Ammon's horn (tissue), 1 donor: Measurements from ENCODE around the gene SUSD4.

Experiments used
- DNase-seq: peaks from one replicate; pipeline ENCODE4 v3.0.0-alpha.2; 2016; ENCODE audit warnings: low spot score

The SUSD4 gene

DNA sequence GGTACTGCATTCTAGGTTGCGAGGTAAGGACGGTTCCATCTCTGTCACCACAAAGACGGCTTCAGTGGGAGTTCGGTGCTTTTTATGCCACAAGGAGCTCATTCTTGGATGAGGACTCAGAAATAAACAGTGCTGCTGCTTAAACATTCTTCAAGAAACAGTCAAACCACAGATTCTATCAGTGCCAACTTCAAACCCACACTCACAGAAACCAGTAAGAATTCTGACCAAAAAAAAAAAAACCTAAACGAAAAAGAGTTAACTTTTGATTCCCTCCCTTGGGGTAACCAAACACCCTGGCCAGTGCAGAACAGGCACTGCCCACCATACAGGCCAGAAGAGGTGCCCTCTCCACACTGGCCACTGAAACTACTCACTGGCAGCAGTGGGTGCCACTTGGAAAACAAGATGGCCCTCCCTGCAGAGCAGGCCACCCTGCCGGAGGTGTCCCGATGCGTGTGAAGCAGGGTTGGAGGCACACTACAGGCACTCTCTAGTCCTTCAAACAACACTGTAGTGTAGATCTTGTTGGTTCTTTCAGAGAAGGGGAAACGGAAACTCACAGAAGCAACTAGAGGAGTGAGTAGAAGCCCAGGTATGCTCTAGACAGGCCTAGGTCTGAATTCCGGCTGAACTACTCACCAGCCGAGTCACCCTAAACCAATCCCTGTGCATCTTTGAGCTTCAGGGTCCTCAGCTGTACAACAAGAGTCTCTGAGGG is 133.7 kb downstream of the SUSD4 start:
- no peak for DNase-seq

DNA sequence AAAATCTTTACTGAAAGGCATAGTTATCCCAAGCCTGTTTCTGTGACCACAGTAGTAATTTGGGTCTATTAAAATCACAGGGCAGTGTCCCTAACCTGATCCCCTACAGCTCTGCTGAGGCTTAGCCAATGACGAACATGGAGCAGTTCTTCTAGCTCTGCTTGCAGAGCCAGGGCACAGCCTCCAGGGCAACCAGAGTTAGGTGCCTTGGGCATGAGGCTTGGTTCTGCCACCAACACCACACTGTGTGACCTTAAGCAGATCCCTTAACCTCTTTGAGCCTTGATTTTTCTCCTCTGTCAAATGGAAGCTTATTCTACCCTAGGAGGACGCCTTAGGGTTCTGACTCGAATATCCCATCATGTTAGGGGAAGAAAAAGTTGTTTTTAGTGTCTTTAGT is 134.2 kb downstream of the SUSD4 start:
- no peak for DNase-seq

DNA sequence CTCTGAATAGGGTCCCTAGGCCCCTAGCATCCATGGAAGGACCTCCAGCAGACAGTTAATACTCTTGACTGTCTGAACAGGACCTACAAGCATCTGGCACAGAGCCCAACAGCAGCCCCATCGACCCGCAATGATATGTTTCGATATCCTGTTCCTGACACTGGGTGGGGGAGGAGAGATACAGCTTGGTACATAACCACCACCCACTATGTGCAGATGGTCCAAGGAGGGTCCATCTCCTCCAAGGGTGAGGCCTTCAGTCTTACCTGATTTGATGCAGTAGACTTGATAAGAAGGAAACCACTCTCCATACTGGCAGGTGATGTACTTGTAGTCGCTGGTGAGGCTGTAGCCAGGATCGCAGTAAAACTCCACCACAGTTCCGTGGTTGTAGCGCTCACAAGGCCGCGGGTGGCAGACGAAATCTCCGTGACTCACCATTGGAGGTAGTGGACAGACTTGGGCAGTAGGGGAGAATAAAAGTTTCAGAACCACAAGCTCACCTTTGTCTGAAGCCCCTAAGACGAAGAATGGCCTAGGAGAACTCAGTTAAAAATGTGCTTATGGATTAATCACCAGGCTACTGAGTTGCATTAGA is 134.9 kb downstream of the SUSD4 start:
- DNase-seq = no peak

DNA sequence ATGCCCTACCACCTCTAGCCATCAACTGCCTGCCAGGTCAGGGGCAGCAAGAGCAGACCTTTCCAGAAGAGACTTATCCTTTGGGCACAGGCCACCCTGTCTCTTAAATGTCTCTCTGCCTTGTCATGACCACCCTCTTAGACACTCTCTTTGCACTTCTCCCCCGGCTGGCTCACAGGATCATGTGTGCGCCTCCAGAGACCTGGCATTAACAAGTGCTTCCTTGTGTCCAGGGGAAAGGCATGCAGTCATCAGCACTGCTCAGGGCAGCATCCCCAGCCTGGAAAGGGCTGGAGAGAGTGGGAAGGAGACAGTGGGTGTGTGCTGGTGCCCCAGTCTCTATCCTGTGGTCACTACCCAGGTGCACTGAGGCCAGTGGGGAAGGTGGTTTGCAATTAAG is 135.8 kb downstream of the SUSD4 start:
- no peak for DNase-seq

DNA sequence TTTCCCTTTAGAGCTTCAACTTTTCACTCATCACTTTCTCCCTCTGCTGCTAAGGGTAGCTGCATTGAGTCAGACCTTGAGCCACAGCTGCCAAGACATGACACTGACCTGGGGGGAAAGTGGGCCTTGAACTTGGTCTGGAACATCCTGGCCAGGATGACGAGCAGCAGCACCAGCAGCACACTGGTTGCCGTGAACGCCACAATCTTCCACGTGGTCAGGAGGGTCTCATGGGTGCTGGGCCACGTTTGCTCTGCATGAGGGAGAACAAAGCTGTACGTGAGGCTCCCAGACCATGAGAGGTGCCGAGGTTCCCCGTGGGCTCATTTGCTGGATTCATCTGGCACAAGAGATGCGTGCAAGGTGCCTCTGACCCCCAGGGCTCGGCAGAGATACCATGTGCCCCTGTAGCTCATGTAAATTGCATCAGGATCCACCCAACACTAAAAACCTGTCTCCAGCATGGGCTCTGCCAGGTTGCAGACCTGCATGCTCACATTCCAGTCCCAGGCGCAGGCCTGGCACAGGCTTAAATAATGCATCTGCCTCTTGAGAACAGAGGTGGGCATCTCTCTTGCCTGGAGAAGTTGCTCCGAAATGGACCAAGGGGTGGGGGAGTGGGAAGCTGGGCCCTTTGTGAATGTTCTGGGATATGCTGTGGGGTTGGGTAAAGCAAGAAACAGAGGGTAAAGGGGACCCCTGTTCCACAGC is 136.3 kb downstream of the SUSD4 start:
- no peak for DNase-seq

DNA sequence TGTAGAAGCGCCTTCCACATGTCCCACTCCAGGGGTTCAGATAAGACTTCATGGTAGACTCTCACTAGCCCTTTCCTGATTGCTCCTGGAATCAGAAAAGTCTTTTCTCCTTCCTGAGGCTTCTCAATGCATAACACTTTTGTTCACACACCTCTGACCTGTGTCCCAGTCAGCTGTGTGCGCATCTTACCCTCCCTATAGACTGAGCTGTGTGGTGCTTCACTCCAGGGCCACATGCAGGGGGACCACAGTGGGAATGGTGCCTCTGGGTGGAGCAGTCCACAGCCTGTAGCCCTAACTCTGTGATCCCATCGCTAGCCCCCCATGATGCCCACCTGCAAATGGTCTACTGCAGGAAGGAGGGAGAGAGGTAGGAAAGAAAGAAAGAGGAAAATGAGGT is 136.9 kb downstream of the SUSD4 start:
- DNase-seq = no peak

DNA sequence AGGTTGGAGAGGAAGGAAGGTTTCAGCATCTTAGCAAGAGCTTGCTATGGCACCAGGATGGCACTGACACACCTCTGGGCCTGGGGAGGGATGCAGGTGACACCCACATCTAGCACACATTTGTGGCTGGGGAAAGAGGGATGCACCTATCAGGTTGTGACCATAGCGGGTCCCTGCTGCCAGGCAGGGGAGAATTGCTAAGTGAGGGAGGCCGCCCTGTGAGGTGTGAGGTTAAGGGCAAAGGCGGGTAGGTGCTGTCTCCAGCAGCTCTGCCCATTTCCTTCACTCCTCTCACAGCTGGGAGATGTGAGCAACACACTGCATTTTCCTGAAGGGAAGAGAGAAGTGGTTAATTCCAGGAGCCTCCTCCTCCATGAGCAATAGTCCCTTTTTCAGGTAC is 137.7 kb downstream of the SUSD4 start:
- DNase-seq = no peak

DNA sequence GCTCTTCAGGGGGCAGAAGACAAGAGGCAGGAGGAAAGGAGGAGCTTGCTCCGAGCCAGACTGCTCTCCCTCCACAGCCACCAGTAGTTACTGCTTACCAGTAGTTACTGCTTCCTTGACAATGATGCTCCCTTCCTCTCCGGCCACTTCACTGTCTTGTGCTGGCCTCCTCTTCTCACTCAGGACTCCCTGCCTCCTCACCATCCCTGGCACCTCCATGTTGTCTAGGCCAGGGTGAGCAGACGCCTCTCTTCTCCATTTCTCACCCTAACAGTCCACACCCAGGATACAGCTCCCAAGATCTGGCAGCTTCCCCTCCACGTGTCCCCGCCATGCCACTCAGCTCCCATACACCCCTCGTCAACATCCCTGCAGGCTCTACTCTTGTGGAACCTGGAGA is 138.5 kb downstream of the SUSD4 start:
- DNase-seq = no peak

DNA sequence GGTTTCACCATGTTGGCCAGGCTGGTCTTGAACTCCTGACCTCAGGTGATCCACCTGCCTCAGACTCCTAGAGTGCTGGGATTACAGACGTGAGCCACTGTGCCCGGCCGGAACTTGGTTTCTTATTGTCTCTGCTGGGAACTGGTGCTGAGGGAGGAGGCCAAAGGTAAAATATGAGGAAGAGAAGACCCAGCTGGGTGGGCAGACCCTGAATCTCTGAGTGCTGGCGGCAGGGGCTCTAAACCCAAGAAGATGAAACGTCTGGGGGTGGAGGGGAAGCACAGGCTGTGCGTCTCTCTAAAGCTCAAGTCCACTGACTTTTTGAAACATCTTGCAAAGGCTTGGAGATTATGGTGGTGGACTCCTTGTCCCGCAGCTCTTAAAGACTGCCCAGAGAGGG is 138.9 kb downstream of the SUSD4 start:
- DNase-seq = no peak

DNA sequence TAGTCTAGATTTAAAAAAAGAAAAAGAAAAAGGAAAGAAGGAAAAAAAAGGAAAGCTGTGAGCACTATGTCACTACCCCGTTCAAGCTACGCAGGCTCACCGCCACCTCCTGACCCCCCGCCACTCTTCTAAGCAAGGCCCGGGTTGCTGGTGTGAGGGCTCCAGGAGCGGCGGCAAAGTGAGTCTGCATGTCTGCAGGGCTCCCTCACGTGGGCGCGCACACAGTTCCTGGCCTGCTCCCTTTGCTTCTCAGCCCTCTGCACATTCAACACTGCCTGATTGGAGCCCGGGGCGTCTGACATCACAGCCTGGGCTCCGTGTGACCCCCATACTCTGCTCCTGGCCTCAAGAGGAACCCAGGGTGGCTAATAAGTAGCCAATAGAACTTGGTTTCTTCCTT is 139.5 kb downstream of the SUSD4 start:
- DNase-seq = peak; percentile 44

DNA sequence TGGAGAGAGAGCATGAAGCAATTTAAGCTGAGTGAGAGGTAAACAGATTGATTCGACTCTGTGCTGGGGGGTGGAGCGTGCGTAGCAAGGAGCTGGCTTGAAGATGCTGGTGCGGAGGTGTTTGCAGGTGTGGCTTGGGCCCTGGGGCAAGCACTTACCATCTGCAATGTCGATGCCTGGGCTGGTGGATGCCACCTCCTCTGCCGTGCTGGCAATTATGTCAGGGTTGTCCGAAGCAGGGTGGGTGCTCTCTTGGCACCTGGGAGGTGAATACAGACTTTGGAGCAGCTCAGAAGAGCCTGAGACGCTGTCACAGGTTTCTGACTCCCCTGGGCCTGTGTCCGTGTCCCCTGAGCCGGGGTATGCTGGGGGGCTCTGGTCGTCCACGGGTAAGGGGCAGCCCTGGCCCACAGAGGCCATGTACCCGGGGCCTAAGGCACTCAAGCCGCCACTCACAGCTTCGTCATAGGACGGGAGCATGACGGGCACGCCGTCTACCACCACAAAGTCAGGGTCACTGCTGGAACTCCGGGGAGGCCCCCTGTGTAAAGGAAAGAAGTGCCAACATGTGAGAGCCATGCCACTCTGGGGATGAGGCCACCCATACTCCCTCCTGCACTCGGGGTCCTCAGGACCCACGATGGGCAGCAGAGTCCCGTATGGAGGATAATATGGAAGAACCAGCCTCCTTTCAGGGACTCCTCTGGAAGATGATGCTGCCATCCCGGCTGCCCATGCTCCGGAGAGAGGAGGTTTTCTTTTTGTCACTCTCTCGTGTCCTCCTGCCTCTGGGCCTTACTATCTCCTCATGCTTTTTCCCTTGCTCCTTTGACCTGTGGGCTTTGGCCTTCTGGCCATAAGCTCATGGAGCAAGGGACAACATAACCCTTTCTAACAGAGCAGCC is 140.6 kb downstream of the SUSD4 start:
- DNase-seq = no peak

DNA sequence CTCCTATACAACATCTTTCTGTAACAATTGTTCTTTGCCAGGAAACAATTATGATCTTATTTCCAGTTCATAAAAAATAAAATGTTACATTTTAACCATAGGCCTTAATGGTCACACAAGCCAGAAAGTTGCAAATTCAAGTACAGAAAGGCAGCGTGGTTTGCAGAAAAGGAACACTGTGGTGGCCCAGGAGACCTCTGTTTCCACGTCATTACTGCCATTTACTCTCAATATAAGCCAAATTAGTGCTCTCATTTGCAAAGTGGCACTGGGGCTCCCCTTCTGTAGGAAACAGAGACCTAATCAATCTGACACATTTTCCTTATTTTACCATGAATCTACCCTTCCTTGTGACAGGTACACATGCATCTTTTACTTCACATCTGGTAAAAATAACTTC is 141.6 kb downstream of the SUSD4 start:
- no peak for DNase-seq

DNA sequence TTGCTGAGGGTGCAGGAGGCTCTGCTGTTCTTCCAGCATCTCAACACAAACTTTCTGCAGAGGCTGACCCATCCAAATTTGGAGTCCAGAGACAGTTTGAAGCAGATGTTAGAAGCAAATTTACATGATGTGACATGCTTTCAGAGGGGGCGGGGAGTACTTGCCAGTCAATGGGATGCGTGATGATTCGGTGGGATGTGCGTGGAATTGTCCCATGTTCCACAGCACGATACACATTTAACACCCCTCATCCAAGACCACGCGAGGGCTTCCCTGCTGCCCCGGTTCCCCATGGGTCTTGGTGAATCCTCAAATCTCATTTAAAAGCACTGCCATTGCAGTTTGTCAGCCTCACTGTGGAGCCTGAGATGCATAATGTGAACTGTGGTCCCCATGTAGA is 142.3 kb downstream of the SUSD4 start:
- DNase-seq = no peak

DNA sequence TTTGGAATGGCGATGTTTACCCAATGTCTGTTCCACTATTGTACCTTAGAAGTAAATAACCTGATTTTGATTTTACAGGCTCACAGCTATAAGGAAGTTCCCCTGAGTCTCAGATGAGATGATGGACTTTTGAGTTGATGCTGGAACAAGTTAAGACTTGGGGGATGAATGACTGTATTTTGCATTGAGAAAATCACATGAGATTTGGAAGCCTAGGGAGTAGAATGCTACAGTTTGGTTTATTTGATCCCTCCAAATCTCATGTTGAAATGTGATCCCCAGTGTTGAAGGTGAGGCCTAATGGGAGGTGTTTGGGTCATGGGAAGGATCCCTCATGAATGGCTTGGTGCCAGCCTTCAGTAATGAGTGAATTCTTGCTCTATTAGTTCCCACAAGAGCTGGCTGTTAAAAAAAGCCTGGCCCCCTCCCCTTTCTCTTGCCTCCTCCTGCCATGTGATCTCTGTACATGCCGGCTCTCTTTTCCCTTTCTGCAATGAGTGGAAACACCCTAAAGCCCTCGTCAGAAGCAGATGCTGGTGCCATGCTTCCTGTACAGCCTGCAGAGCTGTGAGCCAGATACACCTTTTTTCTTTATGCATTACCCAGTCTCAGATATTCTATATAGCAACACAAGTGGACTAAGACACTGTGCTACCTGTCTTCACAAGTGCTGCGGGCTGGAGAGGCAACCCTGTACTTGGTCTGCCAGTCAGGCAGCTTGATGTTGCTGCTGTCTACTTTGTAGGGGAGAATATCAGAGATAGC is 143.9 kb downstream of the SUSD4 start:
- DNase-seq = no peak

DNA sequence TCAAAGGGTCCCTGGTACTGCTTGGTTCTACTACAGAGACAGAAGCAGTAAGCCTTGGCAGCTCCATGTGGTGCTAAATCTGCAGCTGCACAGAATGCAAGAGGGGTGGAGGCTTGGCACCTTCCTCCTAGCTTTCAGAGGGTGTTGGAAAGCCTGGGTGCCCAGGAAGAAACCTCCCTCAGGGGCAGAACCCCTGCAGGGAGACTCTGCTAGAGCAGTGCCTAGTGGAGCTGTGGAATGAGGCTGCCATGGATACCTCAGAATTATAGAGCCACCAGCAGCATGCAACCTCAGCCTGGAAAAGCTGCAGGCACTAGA is 144.7 kb downstream of the SUSD4 start:
- no peak for DNase-seq

DNA sequence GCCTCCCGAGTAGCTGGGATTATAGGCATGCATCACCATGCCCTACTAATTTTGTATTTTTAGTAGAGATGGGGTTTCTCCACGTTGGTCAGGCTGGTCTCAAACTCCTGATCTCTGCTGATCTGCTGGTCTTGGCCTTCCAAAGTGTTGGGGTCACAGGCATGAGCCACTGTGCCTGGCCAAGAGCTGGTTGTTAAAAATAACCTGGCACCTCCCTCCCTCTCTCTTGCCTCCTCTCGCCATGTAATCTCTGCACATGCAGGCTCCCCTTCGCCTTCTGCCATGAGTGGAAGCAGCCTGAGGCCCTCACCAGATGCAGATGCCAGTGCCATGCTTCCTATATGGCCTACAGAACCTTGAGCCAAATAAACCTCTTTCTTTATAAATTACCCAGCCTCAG is 146.2 kb downstream of the SUSD4 start:
- DNase-seq = no peak

DNA sequence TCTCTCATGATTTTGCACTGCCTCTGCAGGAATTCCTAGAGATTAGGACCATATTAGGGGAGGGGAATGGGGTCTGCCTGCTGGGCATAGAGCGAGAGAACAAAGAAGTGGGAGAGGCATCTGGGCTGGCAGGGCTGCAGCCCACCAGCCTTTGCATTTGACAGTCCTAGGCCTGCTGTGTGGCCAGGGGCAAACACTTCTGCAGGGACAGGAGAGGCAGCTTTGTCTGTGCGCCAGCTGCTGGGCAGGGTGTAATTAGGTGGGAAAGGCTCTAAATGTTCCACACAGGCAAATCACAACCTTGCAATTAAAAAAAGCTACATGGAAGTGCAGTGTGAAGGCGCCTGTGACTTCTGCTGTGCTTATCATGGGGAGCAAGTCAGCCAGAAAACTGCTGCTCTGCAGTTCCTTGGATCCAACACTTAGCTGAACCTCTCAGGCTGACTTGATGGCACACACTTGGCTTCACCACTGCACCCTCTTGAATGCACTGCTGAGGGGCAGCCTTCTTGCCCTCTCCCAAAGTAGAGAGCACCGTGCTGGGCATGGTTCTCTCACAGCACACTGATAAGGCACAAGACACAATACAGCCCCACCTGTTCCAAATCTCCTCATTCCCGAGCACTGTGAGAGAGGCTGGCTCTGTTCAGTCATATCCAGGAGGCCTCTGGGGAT is 147.3 kb downstream of the SUSD4 start:
- DNase-seq = no peak

DNA sequence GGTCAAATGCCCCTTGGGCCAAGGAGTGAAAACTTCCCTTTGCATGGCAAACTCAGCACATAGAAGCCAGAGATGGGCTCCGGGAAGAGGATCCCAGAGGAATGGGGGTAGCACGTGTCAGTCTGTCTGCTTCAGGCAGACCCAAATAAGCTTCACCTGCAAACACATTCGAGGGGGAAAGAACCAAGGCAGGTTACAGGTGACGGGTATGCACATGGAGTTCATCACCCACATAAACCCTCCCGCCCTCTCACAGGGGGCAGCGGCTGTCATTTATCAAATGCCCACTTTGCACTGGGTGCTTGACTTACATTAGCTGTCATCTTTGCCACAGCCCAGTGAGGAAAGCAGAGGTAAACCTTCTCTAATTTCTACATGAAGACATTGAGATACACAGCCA is 147.9 kb downstream of the SUSD4 start:
- DNase-seq = no peak

DNA sequence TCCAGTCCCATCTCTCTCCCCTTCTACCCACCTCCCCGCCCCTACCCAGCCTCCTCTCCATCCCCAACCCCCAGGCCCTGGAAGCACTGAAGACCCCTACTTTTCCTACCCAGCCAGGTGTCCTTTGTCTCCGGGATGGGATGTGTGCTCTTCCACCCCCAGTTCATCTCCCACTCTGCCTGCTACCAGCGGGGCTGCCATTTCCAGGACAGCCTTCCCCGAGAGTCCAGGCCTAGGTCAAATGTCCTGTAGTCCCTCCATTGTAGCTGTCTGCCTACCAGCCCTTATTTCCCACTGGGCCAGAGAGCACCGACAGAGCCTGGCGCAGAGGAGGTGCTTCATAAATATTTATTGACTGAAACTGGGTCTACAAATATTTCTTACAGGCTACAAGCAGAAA is 148.9 kb downstream of the SUSD4 start:
- DNase-seq = no peak

DNA sequence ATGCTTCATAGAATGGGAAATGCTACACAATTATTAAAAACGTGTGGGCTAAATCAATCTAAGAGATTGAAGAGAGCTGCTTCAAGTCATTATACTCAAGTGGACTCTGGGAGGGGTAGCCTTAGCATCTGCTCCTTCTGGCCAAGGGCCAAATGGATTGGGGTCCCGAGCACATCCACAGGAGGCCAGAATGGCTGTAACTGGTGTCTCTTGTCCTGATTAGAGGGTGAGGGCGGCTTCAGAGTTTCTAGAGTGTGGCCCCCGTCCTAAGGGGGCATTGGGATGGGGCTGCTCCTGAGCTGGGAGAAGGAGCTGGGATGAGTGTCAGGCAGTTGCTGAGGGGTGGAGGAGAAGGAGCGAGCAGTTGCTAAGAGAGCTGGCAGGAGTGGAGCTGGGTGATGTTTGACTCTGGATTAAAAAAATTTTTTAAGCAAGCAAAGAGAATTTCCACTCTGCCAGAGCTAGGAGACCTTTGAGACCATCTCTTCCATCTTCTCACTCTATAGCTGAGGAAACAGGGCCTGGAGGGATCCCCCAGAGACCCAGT is 149.6 kb downstream of the SUSD4 start:
- DNase-seq = no peak

DNA sequence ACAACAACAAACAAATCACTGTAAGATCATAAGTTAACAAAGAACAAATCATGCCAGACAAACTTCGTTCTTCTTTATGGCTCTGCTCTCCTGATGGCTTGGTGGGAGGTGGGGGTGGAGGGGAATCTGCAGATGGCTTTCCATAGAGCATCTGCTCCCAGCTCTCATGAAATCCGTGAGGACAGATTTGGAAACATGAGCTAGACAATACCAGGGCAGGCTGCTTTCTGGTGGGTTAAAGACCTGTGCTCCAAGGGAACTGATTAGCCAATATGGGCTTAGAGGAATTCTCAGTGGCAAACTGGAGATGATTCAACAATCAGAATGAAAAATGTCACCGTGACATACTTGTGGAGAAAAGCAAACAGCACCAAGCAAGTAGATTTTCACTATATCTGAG is 151.5 kb downstream of the SUSD4 start:
- DNase-seq = peak; percentile 44
